GM21447 (cell line): ENCODE data around the gene MYCBP.
"Not testable (repeated sequence)": the region's sequence is repeated elsewhere in the genome, so short reads cannot be mapped to it uniquely, and the experiment has no call there.

Source experiments
- ATAC-seq: cut with Tn5 transposase; IDR thresholded peaks from one replicate; pipeline ENCODE4 v1.9.1; 2021; ENCODE audit not compliant: unreplicated experiment

The MYCBP gene

GRCh38 chr1:38873027-38873969 lies at the start of gene MYCBP:
MYCBP (minus strand) TSS chr1:38873348; CDS start chr1:38873305, 43 bp downstream.
- ATAC-seq = peak; percentile 95

- ATAC-seq = no peak
Measured at GRCh38 chr1:38919130-38919529, 46.0 kb upstream of the MYCBP start.

- no peak for ATAC-seq
Measured at GRCh38 chr1:38918568-38918967, 45.4 kb upstream of the MYCBP start.

- no peak for ATAC-seq
Measured at GRCh38 chr1:38917772-38918171, 44.6 kb upstream of the MYCBP start.

GRCh38 chr1:38917337-38917736 lies 44.2 kb upstream of the MYCBP start:
- ATAC-seq = no peak

GRCh38 chr1:38915352-38915948 lies 42.3 kb upstream of the MYCBP start:
- no peak for ATAC-seq

- ATAC-seq = not testable (repeated sequence)
Measured at GRCh38 chr1:38914908-38915307, 41.8 kb upstream of the MYCBP start.

- ATAC-seq = no peak
Measured at GRCh38 chr1:38908821-38909220, 35.7 kb upstream of the MYCBP start.

- no peak for ATAC-seq
Measured at GRCh38 chr1:38905985-38906384, 32.8 kb upstream of the MYCBP start.

- no peak for ATAC-seq
Measured at GRCh38 chr1:38899560-38899959, 26.4 kb upstream of the MYCBP start.

- ATAC-seq = no peak
Measured at GRCh38 chr1:38898653-38899230, 25.6 kb upstream of the MYCBP start.

GRCh38 chr1:38896169-38896568 lies 23.0 kb upstream of the MYCBP start:
- ATAC-seq = no peak

GRCh38 chr1:38892976-38893375 lies 19.8 kb upstream of the MYCBP start:
- ATAC-seq = no peak

GRCh38 chr1:38891753-38892152 lies 18.6 kb upstream of the MYCBP start:
- no peak for ATAC-seq

GRCh38 chr1:38889589-38889988 lies 16.4 kb upstream of the MYCBP start:
- ATAC-seq = no peak

- ATAC-seq = no peak
Measured at GRCh38 chr1:38888423-38889333, 15.5 kb upstream of the MYCBP start.

- ATAC-seq = no peak
Measured at GRCh38 chr1:38885092-38885491, 11.9 kb upstream of the MYCBP start.

GRCh38 chr1:38881487-38881886 lies 8.3 kb upstream of the MYCBP start, which contains the start of gene GJA9:
GJA9 (minus strand) TSS chr1:38881587; CDS start chr1:38876098, 5,489 bp downstream.
- ATAC-seq = no peak

GRCh38 chr1:38875811-38876210 lies 2.7 kb upstream of the MYCBP start:
- ATAC-seq = no peak

GRCh38 chr1:38872401-38873026 lies 634 bp downstream of the MYCBP start:
- ATAC-seq = peak; percentile 34
